Vagina (tissue), 2 donors: Measurements from ENCODE around the gene ANXA5.

Source experiments
- POLR2AphosphoS5 ChIP-seq, 2 donors: sonication (generic); formaldehyde crosslinking; IDR thresholded peaks; one replicate each; pipeline ENCODE4 v1.9.0; 2017; ENCODE audit warnings: antibody characterized with exemption in 2 of 2, mild to moderate bottlenecking in 2 of 2, low read depth in 1 of 2; ENCODE audit not compliant: insufficient read depth in 1 of 2
- TF ChIP-seq, protein P1 (sequence below), 3 experiments: fragments of 450-650 bp in 2 of 3; fragments of 200-600 bp in 1 of 3; sonication (generic) in 1 of 3; IDR thresholded peaks; one replicate each; pipeline ENCODE4 v1.5.1; 2017 to 2019; ENCODE audit warnings: antibody characterized with exemption in 3 of 3, mild to moderate bottlenecking in 2 of 3, moderate library complexity in 2 of 3

DNA sequence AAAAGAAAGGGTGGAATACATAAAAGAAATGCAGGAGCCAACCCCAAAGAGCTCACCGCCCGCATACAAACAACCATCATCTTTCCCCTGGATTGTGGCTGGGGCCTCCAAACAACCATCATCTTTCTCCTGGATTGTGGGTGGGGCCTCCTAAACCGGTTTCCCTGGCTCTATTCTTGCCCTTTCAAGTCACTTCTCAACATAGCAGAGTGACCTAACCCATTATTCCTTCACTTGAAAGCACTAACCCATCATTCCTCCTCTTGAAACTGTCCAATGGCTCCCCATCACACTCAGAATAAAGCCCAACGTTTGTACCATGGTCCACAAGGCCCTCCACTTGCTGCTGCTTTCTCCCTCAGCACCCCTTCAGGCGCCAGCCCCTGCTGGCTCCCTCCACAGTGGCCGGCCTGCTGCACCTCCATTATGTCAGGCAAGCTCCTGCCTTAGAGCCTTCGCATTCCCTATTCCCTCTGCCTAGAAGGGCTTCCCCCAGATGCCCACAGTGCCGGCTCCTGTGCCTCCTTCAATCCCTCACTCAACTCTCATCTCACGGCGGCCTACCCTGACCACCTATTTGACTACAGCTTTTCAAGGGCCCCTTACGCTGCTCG is 44.1 kb upstream of the ANXA5 start:
- TF ChIP-seq, protein P1, sequence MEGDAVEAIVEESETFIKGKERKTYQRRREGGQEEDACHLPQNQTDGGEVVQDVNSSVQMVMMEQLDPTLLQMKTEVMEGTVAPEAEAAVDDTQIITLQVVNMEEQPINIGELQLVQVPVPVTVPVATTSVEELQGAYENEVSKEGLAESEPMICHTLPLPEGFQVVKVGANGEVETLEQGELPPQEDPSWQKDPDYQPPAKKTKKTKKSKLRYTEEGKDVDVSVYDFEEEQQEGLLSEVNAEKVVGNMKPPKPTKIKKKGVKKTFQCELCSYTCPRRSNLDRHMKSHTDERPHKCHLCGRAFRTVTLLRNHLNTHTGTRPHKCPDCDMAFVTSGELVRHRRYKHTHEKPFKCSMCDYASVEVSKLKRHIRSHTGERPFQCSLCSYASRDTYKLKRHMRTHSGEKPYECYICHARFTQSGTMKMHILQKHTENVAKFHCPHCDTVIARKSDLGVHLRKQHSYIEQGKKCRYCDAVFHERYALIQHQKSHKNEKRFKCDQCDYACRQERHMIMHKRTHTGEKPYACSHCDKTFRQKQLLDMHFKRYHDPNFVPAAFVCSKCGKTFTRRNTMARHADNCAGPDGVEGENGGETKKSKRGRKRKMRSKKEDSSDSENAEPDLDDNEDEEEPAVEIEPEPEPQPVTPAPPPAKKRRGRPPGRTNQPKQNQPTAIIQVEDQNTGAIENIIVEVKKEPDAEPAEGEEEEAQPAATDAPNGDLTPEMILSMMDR (IDR thresholded peaks at IDR 0.05): no peak
- no peak for TF ChIP-seq POLR2AphosphoS5 (IDR thresholded peaks at IDR 0.05; ENCODE audit: insufficient read depth in 1 of 2, low read depth in 1 of 2)
